Adrenal gland (tissue), 5 donors: ENCODE results near the gene KPNA1.

Source experiments
- POLR2A ChIP-seq, 2 donors: fragments of 450-650 bp; IDR thresholded peaks; one replicate each; pipeline ENCODE4 v1.6.1; 2017; ENCODE audit warnings: antibody characterized with exemption in 2 of 2, mild to moderate bottlenecking in 2 of 2, moderate library complexity in 1 of 2
- TF ChIP-seq, protein P1 (sequence below), 6 experiments: fragments of 450-650 bp in 4 of 6; fragments of 200-600 bp in 2 of 6; sonication (generic) in 1 of 6; IDR thresholded peaks; 1 replicate in 5 of 6; 2 replicates in 1 of 6; pipeline versions ENCODE4 v1.5.1 to v1.8.0; 2016 to 2021; ENCODE audit warnings: antibody characterized with exemption in 6 of 6, mild to moderate bottlenecking in 2 of 6, moderate library complexity in 1 of 6
- donor health status: DM: no; HTN: no; CAD: no.

DNA sequence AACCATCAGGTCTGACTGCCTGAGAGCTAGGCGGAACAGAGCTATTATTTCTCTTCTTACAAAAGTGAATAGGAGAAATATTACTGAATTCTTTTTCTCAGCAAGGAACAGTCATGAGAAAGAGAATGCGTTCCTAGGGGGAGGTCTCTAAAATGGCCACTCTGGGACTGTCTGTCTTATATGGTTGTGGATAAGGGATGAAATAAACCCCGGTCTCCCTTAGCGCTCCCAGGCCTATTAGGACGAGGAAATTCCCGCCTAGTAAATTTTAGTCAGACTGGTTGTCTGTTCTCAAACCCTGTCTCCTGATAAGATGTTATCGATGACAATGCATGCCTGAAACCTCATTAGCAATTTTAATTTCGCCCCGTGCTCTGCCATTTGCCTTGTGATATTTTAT, 78.8 kb downstream of the KPNA1 start:
- no peak for TF ChIP-seq POLR2A (IDR thresholded peaks at IDR 0.05)
- TF ChIP-seq, protein P1, sequence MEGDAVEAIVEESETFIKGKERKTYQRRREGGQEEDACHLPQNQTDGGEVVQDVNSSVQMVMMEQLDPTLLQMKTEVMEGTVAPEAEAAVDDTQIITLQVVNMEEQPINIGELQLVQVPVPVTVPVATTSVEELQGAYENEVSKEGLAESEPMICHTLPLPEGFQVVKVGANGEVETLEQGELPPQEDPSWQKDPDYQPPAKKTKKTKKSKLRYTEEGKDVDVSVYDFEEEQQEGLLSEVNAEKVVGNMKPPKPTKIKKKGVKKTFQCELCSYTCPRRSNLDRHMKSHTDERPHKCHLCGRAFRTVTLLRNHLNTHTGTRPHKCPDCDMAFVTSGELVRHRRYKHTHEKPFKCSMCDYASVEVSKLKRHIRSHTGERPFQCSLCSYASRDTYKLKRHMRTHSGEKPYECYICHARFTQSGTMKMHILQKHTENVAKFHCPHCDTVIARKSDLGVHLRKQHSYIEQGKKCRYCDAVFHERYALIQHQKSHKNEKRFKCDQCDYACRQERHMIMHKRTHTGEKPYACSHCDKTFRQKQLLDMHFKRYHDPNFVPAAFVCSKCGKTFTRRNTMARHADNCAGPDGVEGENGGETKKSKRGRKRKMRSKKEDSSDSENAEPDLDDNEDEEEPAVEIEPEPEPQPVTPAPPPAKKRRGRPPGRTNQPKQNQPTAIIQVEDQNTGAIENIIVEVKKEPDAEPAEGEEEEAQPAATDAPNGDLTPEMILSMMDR (IDR thresholded peaks at IDR 0.05), result no peak
